Liver (tissue), 9 donors: ENCODE measurements around the gene EMP1. TPM values are rescaled to one million over a fixed set of nuclear protein-coding genes. Genes with fewer than 3 reads are reported as not detected.

Experiments used
- DNase-seq: peaks from one replicate; pipeline ENCODE4 v3.0.0-alpha.2; 2017; ENCODE audit warnings: low spot score
- H3K27ac ChIP-seq, 2 donors: one replicate each; pipeline ENCODE4 v1.7.0; 2013; ENCODE audit warnings: inconsistent platforms in 2 of 2, low read length in 2 of 2, control low read depth in 1 of 2, low read depth in 1 of 2, mild to moderate bottlenecking in 1 of 2
- H3K27me3 ChIP-seq, 4 donors: one replicate each; pipeline versions ENCODE4 v1.6.1 to v1.7.0; 2013; ENCODE audit warnings: low read length in 3 of 4, inconsistent platforms in 1 of 4, mild to moderate bottlenecking in 1 of 4, moderate library complexity in 1 of 4; ENCODE audit not compliant: control insufficient read depth in 4 of 4, insufficient read depth in 4 of 4
- H3K36me3 ChIP-seq, 4 donors: one replicate each; pipeline versions ENCODE4 v1.6.1 to v1.7.0; 2013; ENCODE audit warnings: low read length in 3 of 4, mild to moderate bottlenecking in 3 of 4, low read depth in 1 of 4, moderate library complexity in 1 of 4; ENCODE audit not compliant: control insufficient read depth in 4 of 4, insufficient read depth in 3 of 4
- H3K4me1 ChIP-seq, 4 donors: one replicate each; pipeline versions ENCODE4 v1.6.1 to v1.7.0; 2013; ENCODE audit warnings: low read length in 3 of 4, mild to moderate bottlenecking in 3 of 4, moderate library complexity in 1 of 4; ENCODE audit not compliant: control insufficient read depth in 4 of 4, insufficient read depth in 4 of 4
- H3K4me3 ChIP-seq, 3 donors: one replicate each; pipeline versions ENCODE4 v1.6.1 to v1.7.0; 2013; ENCODE audit warnings: low read length in 3 of 3, control low read depth in 1 of 3, low read depth in 1 of 3, mild to moderate bottlenecking in 1 of 3
- H3K9ac ChIP-seq, 2 donors: one replicate each; pipeline ENCODE4 v1.7.0; 2013; ENCODE audit warnings: low read length in 2 of 2, mild to moderate bottlenecking in 2 of 2, moderate library complexity in 2 of 2, control low read depth in 1 of 2, low read depth in 1 of 2
- H3K9me3 ChIP-seq, 4 donors: one replicate each; pipeline versions ENCODE4 v1.6.1 to v1.7.0; 2013; ENCODE audit warnings: low read length in 3 of 4; ENCODE audit not compliant: control insufficient read depth in 4 of 4
- EGR1 ChIP-seq, 2 donors: IDR thresholded peaks; 2 replicates each; pipeline ENCODE4 v1.6.1; 2016 to 2018; ENCODE audit warnings: antibody characterized with exemption in 2 of 2, low read depth in 2 of 2
- FOXA1 ChIP-seq: IDR thresholded peaks from 2 replicates; pipeline ENCODE4 v1.6.1; 2016; ENCODE audit warnings: antibody characterized with exemption
- FOXA2 ChIP-seq: IDR thresholded peaks from 2 replicates; pipeline ENCODE4 v1.6.1; 2016; ENCODE audit warnings: antibody characterized with exemption
- GABPA ChIP-seq, 2 donors: IDR thresholded peaks in 1 of 2; conservative IDR thresholded peaks in 1 of 2; 2 replicates each; pipeline ENCODE4 v1.6.1; 2016; ENCODE audit warnings: antibody characterized with exemption in 2 of 2, mild to moderate bottlenecking in 1 of 2, moderate library complexity in 1 of 2
- HNF4A ChIP-seq, 2 donors: conservative IDR thresholded peaks; 2 replicates each; pipeline ENCODE4 v1.6.1; 2016; ENCODE audit warnings: antibody characterized with exemption in 2 of 2, mild to moderate bottlenecking in 2 of 2
- HNF4G ChIP-seq: IDR thresholded peaks from 2 replicates; pipeline ENCODE4 v1.6.1; 2016; ENCODE audit warnings: antibody characterized with exemption
- JUND ChIP-seq, 2 donors: IDR thresholded peaks; 2 replicates each; pipeline ENCODE4 v1.6.1; 2016; ENCODE audit warnings: antibody characterized with exemption in 2 of 2
- NR2F2 ChIP-seq: IDR thresholded peaks from 2 replicates; pipeline ENCODE4 v1.6.1; 2016; ENCODE audit warnings: antibody characterized with exemption
- RAD21 ChIP-seq, 2 donors: IDR thresholded peaks; 2 replicates each; pipeline ENCODE4 v1.6.1; 2016; ENCODE audit warnings: antibody characterized with exemption in 2 of 2, mild to moderate bottlenecking in 2 of 2
- RXRA ChIP-seq, 2 donors: IDR thresholded peaks; 2 replicates each; pipeline ENCODE4 v1.6.1; 2017 to 2018; ENCODE audit warnings: antibody characterized with exemption in 2 of 2, mild to moderate bottlenecking in 1 of 2
- TAF1 ChIP-seq: conservative IDR thresholded peaks from 2 replicates; pipeline ENCODE4 v1.6.1; 2016; ENCODE audit warnings: antibody characterized with exemption, mild to moderate bottlenecking
- YY1 ChIP-seq: IDR thresholded peaks from 2 replicates; pipeline ENCODE4 v1.6.1; 2016; ENCODE audit warnings: antibody characterized with exemption, mild to moderate bottlenecking
- WGBS: extraction: QIAGEN DNeasy Blood & Tissue Kit; methylation state at CpG from one replicate; pipeline ENCODE4 v1.1.7; 2013; 5-methylcytosine and 5-hydroxymethylcytosine counted together
- polyA plus RNA-seq, 2 donors: library from polyadenylated mRNA; stranded (reverse) in 1 of 2; unstranded in 1 of 2; fragments of 200-250 nt in 1 of 2; fragments of >200 nt in 1 of 2; fragmentation: Nextera tagmentation in 1 of 2; extraction: Ambion mirVana in 1 of 2; gene quantifications; one replicate each; pipeline versions ENCODE4 v1.2.1 to v1.2.3, GENCODE V29; 2013 to 2015
- total RNA-seq, 2 donors: library from RNA; depleted of rRNA; stranded (reverse); fragments of >200 nt; gene quantifications; one replicate each; pipeline ENCODE4 v1.2.3, GENCODE V29; 2014
- TF ChIP-seq, protein P1 (sequence below): IDR thresholded peaks from 2 replicates; pipeline ENCODE4 v1.6.1; 2016; ENCODE audit warnings: antibody characterized with exemption, mild to moderate bottlenecking
- TF ChIP-seq, protein P2 (sequence below): IDR thresholded peaks from 2 replicates; pipeline ENCODE4 v1.6.1; 2016; ENCODE audit warnings: antibody characterized with exemption
- TF ChIP-seq, protein P3 (sequence below): IDR thresholded peaks from 2 replicates; pipeline ENCODE4 v1.6.1; 2016; ENCODE audit warnings: antibody characterized with exemption
- TF ChIP-seq, protein P4 (sequence below): IDR thresholded peaks from 2 replicates; pipeline ENCODE4 v1.6.1; 2016; ENCODE audit warnings: antibody characterized with exemption
- TF ChIP-seq, protein P5 (sequence below): fragments of 150-350 bp; IDR thresholded peaks from 2 replicates; pipeline ENCODE4 v1.5.1; 2017; ENCODE audit warnings: improper control_type of control experiment, low read depth, low read length; ENCODE audit not compliant: missing input control
- donor health status: healthy.
- donor health status: healthy.
- donor health status: healthy.
- donor health status: healthy.
- donor health status: healthy.

EMP1 gene
- total and polyA plus RNA-seq, 4 donors: 1.6 to 5.6 (median 3.6) TPM

DNA sequence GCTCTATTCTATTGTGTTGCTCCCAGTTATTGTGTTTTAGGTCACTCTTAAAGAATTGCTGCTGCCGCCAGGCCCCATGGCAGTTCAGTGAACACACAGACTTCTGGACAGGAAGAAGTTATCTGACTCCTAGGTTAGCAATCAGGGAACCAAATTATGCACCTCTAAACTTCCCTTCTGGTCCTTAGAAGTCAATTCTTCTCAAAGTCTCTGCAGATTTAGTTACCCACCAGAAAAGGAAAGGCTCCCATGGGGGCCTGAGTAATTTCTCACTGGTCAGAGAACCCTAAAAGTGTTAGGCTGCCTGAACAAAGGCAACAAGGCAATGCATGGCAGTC is 10.0 kb downstream of the EMP1 start:
- no peak overlapping the region for H3K9ac ChIP-seq
- no peaks in the 10 kb centered on the region for H3K36me3 ChIP-seq
- no peak for DNase-seq
- no peak overlapping the region for H3K27ac ChIP-seq
- TF ChIP-seq, protein P1, sequence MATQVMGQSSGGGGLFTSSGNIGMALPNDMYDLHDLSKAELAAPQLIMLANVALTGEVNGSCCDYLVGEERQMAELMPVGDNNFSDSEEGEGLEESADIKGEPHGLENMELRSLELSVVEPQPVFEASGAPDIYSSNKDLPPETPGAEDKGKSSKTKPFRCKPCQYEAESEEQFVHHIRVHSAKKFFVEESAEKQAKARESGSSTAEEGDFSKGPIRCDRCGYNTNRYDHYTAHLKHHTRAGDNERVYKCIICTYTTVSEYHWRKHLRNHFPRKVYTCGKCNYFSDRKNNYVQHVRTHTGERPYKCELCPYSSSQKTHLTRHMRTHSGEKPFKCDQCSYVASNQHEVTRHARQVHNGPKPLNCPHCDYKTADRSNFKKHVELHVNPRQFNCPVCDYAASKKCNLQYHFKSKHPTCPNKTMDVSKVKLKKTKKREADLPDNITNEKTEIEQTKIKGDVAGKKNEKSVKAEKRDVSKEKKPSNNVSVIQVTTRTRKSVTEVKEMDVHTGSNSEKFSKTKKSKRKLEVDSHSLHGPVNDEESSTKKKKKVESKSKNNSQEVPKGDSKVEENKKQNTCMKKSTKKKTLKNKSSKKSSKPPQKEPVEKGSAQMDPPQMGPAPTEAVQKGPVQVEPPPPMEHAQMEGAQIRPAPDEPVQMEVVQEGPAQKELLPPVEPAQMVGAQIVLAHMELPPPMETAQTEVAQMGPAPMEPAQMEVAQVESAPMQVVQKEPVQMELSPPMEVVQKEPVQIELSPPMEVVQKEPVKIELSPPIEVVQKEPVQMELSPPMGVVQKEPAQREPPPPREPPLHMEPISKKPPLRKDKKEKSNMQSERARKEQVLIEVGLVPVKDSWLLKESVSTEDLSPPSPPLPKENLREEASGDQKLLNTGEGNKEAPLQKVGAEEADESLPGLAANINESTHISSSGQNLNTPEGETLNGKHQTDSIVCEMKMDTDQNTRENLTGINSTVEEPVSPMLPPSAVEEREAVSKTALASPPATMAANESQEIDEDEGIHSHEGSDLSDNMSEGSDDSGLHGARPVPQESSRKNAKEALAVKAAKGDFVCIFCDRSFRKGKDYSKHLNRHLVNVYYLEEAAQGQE: no peak
- TF ChIP-seq HNF4A (conservative IDR thresholded peaks at IDR 0.05): no peak
- no peak for TF ChIP-seq JUND (IDR thresholded peaks at IDR 0.05)
- TF ChIP-seq, protein P2, sequence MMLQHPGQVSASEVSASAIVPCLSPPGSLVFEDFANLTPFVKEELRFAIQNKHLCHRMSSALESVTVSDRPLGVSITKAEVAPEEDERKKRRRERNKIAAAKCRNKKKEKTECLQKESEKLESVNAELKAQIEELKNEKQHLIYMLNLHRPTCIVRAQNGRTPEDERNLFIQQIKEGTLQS: no peak
- TF ChIP-seq NR2F2: no peak
- no peak for TF ChIP-seq HNF4G
- TF ChIP-seq, protein P3, sequence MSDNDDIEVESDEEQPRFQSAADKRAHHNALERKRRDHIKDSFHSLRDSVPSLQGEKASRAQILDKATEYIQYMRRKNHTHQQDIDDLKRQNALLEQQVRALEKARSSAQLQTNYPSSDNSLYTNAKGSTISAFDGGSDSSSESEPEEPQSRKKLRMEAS: no peak
- TF ChIP-seq FOXA2: no peak
- no peak for TF ChIP-seq RXRA (IDR thresholded peaks at IDR 0.05)
- no peak for TF ChIP-seq GABPA (IDR thresholded peaks at IDR 0.05 in 1 of 2, conservative IDR thresholded peaks at IDR 0.05 in 1 of 2)
- no peak for TF ChIP-seq YY1
- TF ChIP-seq EGR1 (IDR thresholded peaks at IDR 0.05; ENCODE audit: low read depth in 2 of 2): no peak
- TF ChIP-seq, protein P4, sequence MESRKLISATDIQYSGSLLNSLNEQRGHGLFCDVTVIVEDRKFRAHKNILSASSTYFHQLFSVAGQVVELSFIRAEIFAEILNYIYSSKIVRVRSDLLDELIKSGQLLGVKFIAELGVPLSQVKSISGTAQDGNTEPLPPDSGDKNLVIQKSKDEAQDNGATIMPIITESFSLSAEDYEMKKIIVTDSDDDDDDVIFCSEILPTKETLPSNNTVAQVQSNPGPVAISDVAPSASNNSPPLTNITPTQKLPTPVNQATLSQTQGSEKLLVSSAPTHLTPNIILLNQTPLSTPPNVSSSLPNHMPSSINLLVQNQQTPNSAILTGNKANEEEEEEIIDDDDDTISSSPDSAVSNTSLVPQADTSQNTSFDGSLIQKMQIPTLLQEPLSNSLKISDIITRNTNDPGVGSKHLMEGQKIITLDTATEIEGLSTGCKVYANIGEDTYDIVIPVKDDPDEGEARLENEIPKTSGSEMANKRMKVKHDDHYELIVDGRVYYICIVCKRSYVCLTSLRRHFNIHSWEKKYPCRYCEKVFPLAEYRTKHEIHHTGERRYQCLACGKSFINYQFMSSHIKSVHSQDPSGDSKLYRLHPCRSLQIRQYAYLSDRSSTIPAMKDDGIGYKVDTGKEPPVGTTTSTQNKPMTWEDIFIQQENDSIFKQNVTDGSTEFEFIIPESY: no peak
- no peak for TF ChIP-seq FOXA1
- TF ChIP-seq TAF1: no peak
- TF ChIP-seq, protein P5, sequence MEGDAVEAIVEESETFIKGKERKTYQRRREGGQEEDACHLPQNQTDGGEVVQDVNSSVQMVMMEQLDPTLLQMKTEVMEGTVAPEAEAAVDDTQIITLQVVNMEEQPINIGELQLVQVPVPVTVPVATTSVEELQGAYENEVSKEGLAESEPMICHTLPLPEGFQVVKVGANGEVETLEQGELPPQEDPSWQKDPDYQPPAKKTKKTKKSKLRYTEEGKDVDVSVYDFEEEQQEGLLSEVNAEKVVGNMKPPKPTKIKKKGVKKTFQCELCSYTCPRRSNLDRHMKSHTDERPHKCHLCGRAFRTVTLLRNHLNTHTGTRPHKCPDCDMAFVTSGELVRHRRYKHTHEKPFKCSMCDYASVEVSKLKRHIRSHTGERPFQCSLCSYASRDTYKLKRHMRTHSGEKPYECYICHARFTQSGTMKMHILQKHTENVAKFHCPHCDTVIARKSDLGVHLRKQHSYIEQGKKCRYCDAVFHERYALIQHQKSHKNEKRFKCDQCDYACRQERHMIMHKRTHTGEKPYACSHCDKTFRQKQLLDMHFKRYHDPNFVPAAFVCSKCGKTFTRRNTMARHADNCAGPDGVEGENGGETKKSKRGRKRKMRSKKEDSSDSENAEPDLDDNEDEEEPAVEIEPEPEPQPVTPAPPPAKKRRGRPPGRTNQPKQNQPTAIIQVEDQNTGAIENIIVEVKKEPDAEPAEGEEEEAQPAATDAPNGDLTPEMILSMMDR: no peak
- no peak for TF ChIP-seq RAD21 (IDR thresholded peaks at IDR 0.05)
- H3K27me3 ChIP-seq: peaks cover 0 to 2% (median 0%) of the 10 kb centered on the region in 4 donors
- H3K9me3 ChIP-seq: no peaks in the 10 kb centered on the region
- no peak overlapping the region for H3K4me3 ChIP-seq
- H3K4me1 ChIP-seq: no peaks in the 10 kb centered on the region
- 90% methylated on average over 1 of the region's 1 CpG for WGBS
